Stimulated activated CD8-positive, alpha-beta memory T cell treated with anti-CD3 and anti-CD28 coated beads, Interleukin-12 subunit alpha, Interleukin-12 subunit beta, amount 100 ng/mL, for 1 hour (primary cell): ENCODE measurements around the gene LECT2.

Experiments used
- DNase-seq: peaks from one replicate; pipeline ENCODE4 v3.0.0-alpha.2; 2020; ENCODE audit warnings: low read depth

Gene LECT2

GRCh38 chr5:135954899-135955298, at the start of gene LECT2:
Gene LECT2, minus strand, starts transcription at chr5:135954983. Its CDS starts 150 bp downstream, at chr5:135954833.
- no peak for DNase-seq

GRCh38 chr5:136004436-136004835, 49.7 kb upstream of the LECT2 start:
- no peak for DNase-seq

DNA sequence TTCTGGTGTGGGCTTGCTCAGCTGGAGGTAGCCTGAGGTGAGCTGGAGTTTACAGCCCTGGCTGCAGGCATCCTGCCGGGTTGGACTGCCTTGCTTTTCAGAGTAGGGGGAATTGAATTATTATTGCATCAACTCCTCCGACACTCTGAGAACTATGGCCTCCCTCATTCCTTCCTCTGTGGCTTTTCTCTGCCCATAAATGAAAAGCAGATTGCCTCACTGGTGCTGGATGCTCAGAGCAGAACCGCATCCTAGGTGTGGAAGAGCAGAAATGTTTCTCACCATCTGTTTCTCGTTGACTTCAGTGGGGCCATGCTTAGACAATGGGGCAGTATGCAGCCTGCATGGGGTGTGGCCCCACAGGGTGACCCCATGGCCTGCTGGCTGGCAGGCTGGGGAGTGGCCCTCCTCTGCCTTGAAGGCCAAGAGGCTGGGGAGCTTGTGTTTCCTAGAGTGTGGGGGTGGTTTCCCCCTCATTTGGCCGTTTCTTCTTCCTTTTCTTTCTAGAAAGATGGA, 46.7 kb upstream of the LECT2 start:
- no peak for DNase-seq

DNA sequence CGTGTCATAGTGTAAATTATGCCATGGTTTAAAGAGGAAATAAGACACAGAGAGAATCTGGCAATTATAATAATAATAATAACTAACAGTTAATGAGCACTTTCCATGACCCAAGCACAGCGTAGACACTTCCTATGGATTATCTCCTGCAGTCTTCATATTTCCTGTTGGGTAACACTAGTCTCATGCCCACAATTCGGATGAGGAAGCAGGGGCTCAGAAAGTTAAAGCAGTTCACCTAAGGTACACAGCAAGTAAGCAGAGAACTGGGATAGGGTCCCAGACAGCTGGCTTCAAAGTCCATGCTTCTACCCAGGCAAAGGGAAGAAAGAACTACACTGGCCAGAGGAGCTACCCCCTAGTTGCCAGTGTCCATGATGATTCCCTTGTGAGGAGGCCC, 46.1 kb upstream of the LECT2 start:
- no peak for DNase-seq

DNA sequence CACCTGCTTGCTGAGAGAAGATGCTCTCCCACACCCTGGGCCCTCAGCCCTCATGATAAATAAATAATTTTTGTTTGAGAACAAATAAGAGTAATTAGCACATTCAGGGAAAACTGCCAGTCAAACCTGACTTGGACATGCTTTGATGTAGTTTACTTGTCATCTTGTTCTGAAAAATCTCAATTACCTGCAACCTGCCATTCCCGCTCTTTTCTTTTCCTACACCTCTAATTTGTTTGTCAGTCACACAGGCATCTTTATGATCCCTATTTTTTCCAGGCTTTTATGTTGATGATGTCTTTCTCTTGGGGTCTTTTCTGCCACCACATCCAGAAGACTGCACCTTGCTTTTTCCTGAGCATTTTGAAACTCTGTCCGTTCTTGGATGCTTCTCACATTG, 45.4 kb upstream of the LECT2 start:
- no peak for DNase-seq

- DNase-seq: no peak
Measured at GRCh38 chr5:135999406-136000139, 44.8 kb upstream of the LECT2 start.

- no peak for DNase-seq
Measured at GRCh38 chr5:135998889-135999288, 44.1 kb upstream of the LECT2 start.

DNA sequence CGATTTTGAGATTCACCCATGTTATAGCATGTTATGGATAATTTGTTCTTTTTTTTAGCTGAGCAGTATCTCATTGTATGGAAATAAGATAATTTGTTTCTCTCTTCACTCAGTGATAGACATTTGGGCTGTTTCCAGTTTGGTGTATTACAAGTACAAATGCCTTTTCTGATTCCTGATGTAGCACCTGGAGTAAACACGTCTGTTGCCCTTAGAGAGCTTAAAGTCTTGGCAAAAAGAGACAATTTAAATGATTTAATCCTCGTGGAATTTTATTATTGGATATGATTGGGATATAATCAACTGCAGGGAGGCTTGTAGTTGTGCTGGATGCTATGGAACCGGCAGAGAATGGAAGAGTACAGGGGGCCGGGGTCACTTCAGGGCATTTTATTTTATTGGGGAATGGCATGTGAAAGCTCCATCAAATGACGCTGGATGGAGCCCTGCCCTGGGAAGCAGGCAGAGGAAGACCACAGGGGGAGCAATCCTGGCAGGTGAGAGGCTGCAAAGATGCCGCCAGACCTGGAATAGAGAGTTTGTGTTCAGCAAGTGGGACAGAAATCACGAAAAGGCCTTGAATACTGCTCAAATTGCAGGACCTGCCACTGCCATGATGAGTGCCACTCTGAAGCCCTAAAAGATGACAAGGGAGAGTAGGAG, 43.0 kb upstream of the LECT2 start:
- DNase-seq: no peak

DNA sequence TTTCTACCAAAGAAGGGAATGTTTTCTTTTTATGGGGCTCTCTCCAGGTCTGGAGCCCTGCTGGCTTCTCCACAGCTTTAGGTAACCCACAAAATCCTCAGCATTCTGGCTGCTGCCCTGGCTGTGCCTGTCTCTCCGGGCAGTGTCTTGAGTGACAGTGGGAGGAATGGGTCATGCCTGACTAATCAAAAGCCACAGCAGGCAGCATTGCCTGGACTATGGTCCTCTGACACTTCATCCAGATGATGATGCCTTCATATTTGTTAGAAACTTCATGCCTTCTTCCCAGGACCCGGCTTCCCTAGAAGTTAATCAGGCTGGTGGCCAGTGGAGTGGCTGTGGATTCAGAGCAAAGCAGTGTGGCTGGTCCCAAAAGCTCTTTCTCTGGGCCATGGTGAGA, 41.8 kb upstream of the LECT2 start:
- DNase-seq: no peak

DNA sequence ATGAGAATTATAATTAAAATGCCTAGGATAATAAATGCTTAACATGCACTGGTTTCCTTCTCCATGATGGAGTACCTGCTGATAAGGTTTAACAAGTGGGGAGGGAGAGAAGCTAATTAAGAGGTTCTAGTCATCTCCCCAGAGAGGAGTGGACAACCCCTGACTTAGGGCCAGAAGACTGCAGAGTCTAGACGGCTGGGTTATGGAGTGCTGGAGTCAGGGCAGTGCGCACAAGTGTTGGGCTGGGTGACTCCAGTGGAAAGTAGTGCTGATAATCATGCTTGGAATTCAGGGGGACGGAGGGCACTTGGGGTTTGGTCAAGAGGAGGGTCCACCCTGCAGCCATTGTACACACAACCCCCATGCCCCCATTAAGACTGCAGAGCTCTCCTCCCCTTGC, 41.2 kb upstream of the LECT2 start:
- no peak for DNase-seq

DNA sequence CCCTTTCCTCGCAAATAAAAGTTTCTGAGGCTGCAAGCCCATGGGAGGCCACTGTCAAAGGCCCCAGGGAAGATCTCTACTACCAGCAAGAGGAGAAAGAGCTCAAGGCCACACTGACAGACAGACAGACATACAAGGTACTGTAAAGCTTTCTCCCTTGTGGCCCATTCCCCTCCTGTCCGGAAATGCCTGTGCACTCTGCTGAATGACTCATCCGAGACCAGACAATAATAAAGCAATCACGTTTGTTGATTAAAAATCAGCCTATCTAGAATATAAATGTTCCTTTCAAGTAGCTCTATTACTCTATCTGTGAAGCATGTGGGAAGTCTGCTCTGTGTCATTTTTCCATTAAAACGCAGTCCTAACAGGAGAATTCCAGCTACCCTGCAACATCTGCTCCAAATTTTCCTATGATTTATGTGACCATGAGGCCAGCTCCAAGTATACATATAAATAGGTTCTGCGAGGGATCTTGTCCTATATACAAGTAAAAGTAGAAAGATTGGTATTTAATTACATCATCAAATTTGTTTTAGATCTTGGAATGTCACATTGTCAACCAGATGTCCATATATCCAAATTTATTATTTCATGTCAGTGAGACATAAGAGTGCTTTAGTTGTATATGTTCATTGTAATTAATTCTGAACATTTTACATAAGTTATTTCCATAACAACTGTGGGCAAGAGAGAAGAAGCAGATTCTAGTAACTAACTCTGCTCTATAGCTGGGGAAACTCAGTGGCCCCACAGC, 39.3 kb upstream of the LECT2 start:
- no peak for DNase-seq

- DNase-seq: no peak
Measured at GRCh38 chr5:135993335-135993879, 38.6 kb upstream of the LECT2 start.

GRCh38 chr5:135991429-135991828, 36.6 kb upstream of the LECT2 start:
- no peak for DNase-seq

DNA sequence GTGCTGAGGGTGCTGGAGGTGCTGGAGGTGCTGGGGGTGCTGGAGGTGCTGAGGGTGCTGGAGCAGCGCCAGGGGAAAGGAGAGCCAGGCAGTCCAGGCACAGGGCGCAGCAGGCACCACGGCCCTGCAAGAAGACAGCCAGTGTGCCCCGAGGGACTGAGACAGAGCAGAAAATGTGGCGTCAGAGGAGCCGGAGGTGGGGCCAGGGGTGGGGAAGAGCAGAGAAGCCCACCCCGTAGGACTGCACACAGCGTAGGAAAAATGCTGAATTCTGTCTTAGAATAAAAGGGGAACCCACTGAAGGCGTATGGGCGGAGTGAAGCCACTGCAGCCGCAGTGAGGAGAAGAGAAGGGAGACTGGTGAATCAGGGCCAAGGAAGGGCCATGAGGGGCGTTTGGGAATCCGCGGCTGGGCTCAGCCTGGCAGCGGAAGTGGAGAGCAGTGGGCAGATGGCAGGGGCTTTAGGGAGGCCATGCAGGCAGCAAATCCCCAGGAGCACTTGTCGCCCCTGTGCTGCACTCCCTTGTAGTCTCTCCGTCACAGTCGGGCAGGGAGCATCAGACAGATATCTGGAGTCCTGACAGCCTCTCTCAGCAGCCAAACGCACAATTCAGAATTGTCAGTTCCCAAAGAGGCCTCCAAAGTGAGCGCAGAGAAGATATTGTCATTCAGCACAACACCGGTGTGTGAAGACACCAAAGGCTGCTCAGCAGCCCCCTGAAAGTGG, 35.9 kb upstream of the LECT2 start:
- DNase-seq: no peak

- no peak for DNase-seq
Measured at GRCh38 chr5:135989686-135990085, 34.9 kb upstream of the LECT2 start.

GRCh38 chr5:135988546-135988945, 33.8 kb upstream of the LECT2 start:
- no peak for DNase-seq

GRCh38 chr5:135986891-135987401, 32.2 kb upstream of the LECT2 start:
- no peak for DNase-seq

DNA sequence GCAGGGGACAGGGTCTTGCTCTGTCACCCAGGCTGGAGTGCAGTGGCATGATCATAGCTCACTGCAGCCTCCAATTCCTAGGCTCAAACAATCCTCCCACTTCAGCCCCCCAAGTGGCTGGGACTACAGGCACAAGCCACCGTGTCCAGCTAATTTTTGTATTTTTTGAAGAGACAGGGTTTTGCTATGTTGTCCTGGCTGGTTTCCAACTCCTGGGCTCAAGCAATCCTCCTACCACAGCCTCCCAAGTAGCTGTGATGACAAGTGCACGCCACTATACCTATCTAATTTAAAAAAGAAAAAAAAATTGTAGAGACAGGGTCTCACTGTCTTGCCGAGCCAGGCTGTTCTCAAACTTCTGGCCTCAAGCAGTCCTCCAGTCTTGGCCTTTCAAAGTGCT, 31.6 kb upstream of the LECT2 start:
- DNase-seq: no peak

DNA sequence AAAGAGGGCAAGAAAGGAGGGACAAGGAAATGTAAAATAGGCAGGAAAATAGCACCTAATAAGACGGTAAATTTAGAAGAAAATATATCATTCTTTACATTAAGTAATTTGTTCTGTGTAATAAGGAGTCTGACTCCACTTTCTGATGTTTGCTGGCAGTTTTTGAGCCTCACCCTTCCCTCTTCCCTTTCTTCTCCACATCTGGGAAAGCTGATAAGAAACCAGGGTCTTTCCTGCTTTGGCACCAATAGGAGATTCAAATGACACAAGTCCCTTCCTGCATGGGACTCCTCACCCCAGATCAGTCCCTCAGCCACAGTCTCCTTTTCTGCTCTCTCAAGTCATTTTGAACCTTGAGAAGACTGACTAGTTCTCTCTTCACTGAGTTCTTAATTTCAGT, 31.2 kb upstream of the LECT2 start:
- DNase-seq: no peak

- DNase-seq: no peak
Measured at GRCh38 chr5:135980620-135981019, 25.8 kb upstream of the LECT2 start.

DNA sequence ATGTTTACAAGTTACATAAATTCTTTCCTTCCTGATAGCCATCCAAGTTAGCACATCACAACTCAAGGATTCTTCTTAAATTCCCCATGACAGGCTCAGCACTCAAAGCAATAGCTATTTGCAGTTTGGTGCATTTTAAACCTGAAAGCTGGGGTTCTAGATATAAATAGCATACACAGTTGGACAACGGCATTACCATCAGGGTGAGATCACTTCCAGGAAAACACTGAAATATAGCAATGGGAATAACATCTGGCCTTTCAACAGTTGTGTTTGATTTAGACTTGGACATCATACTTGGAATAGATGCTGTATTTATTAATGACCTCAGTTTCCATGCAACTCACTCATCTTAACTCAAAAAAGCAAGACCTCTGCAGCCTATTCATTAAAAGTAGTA, 24.7 kb upstream of the LECT2 start:
- DNase-seq: no peak

- DNase-seq: no peak
Measured at GRCh38 chr5:135978993-135979392, 24.2 kb upstream of the LECT2 start.
